Activated CD8-positive, alpha-beta T cell treated with anti-CD3 and anti-CD28 coated beads, Interleukin-2, amount 10 ng/mL, durations not matched to agents 7 days and 5 days (primary cell): ENCODE data around the gene TMEM52. TPM values are rescaled to one million over a fixed set of nuclear protein-coding genes. Genes with fewer than 3 reads are reported as not detected.

Source experiments
- ATAC-seq: fragments of 150-1000 bp; cut with Tn5 transposase; one replicate; pipeline ENCODE4 v1.10.0; 2021; ENCODE audit warnings: moderate library complexity
- CTCF ChIA-PET: fragments of 350-600 bp; sonication (Branson Sonifier 250); formaldehyde crosslinking; loops from one replicate; lab custom pipeline; 2021; ENCODE audit warnings: antibody characterized with exemption; lab: Charles Lee
- POLR2A ChIA-PET: fragments of 350-600 bp; sonication (Branson Sonifier 250); formaldehyde crosslinking; loops from one replicate; lab custom pipeline; 2021; ENCODE audit warnings: antibody characterized with exemption; lab: Charles Lee
- DNase-seq: peaks from one replicate; pipeline ENCODE4 v3.0.0-alpha.2; 2020
- H3K27ac Mint-ChIP-seq: one replicate; pipeline ENCODE4 v1.8.0; 2021; ENCODE audit warnings: mild to moderate bottlenecking, mixed read lengths
- H3K27me3 Mint-ChIP-seq: one replicate; pipeline ENCODE4 v1.8.0; 2021; ENCODE audit warnings: low read depth, mixed read lengths
- H3K36me3 Mint-ChIP-seq: one replicate; pipeline ENCODE4 v1.8.0; 2021; ENCODE audit warnings: low read depth, mixed read lengths
- H3K4me1 Mint-ChIP-seq: one replicate; pipeline ENCODE4 v1.8.0; 2021; ENCODE audit warnings: low read depth, mixed read lengths
- H3K4me3 Mint-ChIP-seq: one replicate; pipeline ENCODE4 v1.8.0; 2021; ENCODE audit warnings: mild to moderate bottlenecking, mixed read lengths
- H3K9me3 Mint-ChIP-seq: one replicate; pipeline ENCODE4 v1.8.0; 2022; ENCODE audit warnings: mixed read lengths; ENCODE audit not compliant: insufficient read depth
- total RNA-seq, 2 experiments: library from RNA; stranded (reverse); gene quantifications; one replicate each; pipeline ENCODE4 v1.2.3, GENCODE V29; 2021

The TMEM52 gene
- total RNA-seq, 2 experiments from 2014 or later, result 0.70 TPM; not detected in 1

GRCh38 chr1:1945782-1946393 lies 26.8 kb upstream of the TMEM52 start:
- H3K4me3 Mint-ChIP-seq, result no peak overlapping the region
- H3K36me3 Mint-ChIP-seq, result no peaks in the 10 kb centered on the region
- H3K4me1 Mint-ChIP-seq, result peaks cover 4% of the 10 kb centered on the region
- DNase-seq (no peak), ATAC-seq (no peak)
- no peaks in the 10 kb centered on the region for H3K9me3 Mint-ChIP-seq
- ChIA-PET CTCF (interaction anchor here (1.3 to 3.0 kb wide), 2 partner anchors 99 kb away, joined by 6 to 21 read pairs; no protein-coding TSS in a partner anchor), POLR2A (no interaction called here)
- H3K27ac Mint-ChIP-seq, result no peak overlapping the region
- peaks cover 3% of the 10 kb centered on the region for H3K27me3 Mint-ChIP-seq

GRCh38 chr1:1943834-1944570 lies 24.9 kb upstream of the TMEM52 start:
- POLR2A ChIA-PET, result interaction anchor here (0.7 kb wide), 1 partner anchor 99 kb away, joined by 3 read pairs; no protein-coding TSS in a partner anchor
- ATAC-seq (peak; percentile 98), DNase-seq (peak; percentile 71)
- Mint-ChIP-seq H3K36me3 (no peaks in the 10 kb centered on the region), H3K27me3 (peaks cover 3% of the 10 kb centered on the region), H3K4me1 (peaks cover 4% of the 10 kb centered on the region), H3K27ac (peak overlapping the region; percentile 60), H3K9me3 (no peaks in the 10 kb centered on the region), H3K4me3 (no peak overlapping the region)
- CTCF ChIA-PET, result interaction anchor here (0.6 to 3.0 kb wide), 3 partner anchors 26 to 105 kb away, joined by 3 to 21 read pairs (median 4); no protein-coding TSS in a partner anchor

GRCh38 chr1:1942753-1943656 lies 23.9 kb upstream of the TMEM52 start:
- POLR2A ChIA-PET, result no interaction called here
- no peaks in the 10 kb centered on the region for H3K9me3 Mint-ChIP-seq
- H3K4me1 Mint-ChIP-seq, result peaks cover 4% of the 10 kb centered on the region
- H3K27me3 Mint-ChIP-seq, result peaks cover 3% of the 10 kb centered on the region
- no peak overlapping the region for H3K27ac Mint-ChIP-seq
- DNase-seq, result no peak
- H3K4me3 Mint-ChIP-seq, result no peak overlapping the region
- CTCF ChIA-PET, result interaction anchor here (0.6 to 3.0 kb wide), 2 partner anchors 27 to 102 kb away, joined by 3 to 21 read pairs; no protein-coding TSS in a partner anchor
- no peak for ATAC-seq
- no peaks in the 10 kb centered on the region for H3K36me3 Mint-ChIP-seq

- ChIA-PET CTCF (no interaction called here), POLR2A (no interaction called here)
- no peak overlapping the region for H3K4me3 Mint-ChIP-seq
- peaks cover 4% of the 10 kb centered on the region for H3K4me1 Mint-ChIP-seq
- DNase-seq (no peak), ATAC-seq (no peak)
- H3K9me3 Mint-ChIP-seq, result no peaks in the 10 kb centered on the region
- no peak overlapping the region for H3K27ac Mint-ChIP-seq
- H3K27me3 Mint-ChIP-seq, result peaks cover 3% of the 10 kb centered on the region
- H3K36me3 Mint-ChIP-seq, result no peaks in the 10 kb centered on the region
These were observed 23.0 kb upstream of the TMEM52 start for GRCh38 chr1:1941868-1942752.

GRCh38 chr1:1941211-1941841 lies 22.2 kb upstream of the TMEM52 start:
- Mint-ChIP-seq H3K4me3 (no peak overlapping the region), H3K27me3 (peaks cover 3% of the 10 kb centered on the region), H3K9me3 (no peaks in the 10 kb centered on the region), H3K36me3 (no peaks in the 10 kb centered on the region), H3K4me1 (peaks cover 4% of the 10 kb centered on the region), H3K27ac (no peak overlapping the region)
- POLR2A ChIA-PET, result no interaction called here
- CTCF ChIA-PET, result no interaction called here
- no peak for ATAC-seq
- no peak for DNase-seq

GRCh38 chr1:1940123-1940425 lies 21.0 kb upstream of the TMEM52 start:
- Mint-ChIP-seq H3K4me3 (no peak overlapping the region), H3K27ac (no peak overlapping the region), H3K27me3 (no peaks in the 10 kb centered on the region), H3K9me3 (no peaks in the 10 kb centered on the region), H3K4me1 (peaks cover 4% of the 10 kb centered on the region), H3K36me3 (no peaks in the 10 kb centered on the region)
- ATAC-seq, result no peak
- DNase-seq, result no peak
- ChIA-PET CTCF (no interaction called here), POLR2A (no interaction called here)

GRCh38 chr1:1939296-1940122 lies 20.4 kb upstream of the TMEM52 start:
- Mint-ChIP-seq H3K4me3 (no peak overlapping the region), H3K4me1 (peaks cover 4% of the 10 kb centered on the region), H3K27ac (no peak overlapping the region), H3K27me3 (no peaks in the 10 kb centered on the region), H3K36me3 (no peaks in the 10 kb centered on the region), H3K9me3 (no peaks in the 10 kb centered on the region)
- DNase-seq (no peak), ATAC-seq (no peak)
- ChIA-PET POLR2A (no interaction called here), CTCF (no interaction called here)

- Mint-ChIP-seq H3K36me3 (no peaks in the 10 kb centered on the region), H3K27me3 (no peaks in the 10 kb centered on the region), H3K9me3 (peaks cover 2% of the 10 kb centered on the region), H3K4me3 (no peak overlapping the region), H3K4me1 (peaks cover 2% of the 10 kb centered on the region), H3K27ac (no peak overlapping the region)
- DNase-seq (no peak), ATAC-seq (no peak)
- CTCF ChIA-PET, result no interaction called here
- POLR2A ChIA-PET, result no interaction called here
These were observed 19.7 kb upstream of the TMEM52 start for GRCh38 chr1:1938613-1939295.

GRCh38 chr1:1938276-1938573 lies 19.1 kb upstream of the TMEM52 start:
- no peak overlapping the region for H3K4me3 Mint-ChIP-seq
- CTCF ChIA-PET, result no interaction called here

More at GRCh38 chr1:1938276-1938573, 19.1 kb upstream of the TMEM52 start:
- no peaks in the 10 kb centered on the region for H3K27me3 Mint-ChIP-seq
- no peak overlapping the region for H3K27ac Mint-ChIP-seq
- no peaks in the 10 kb centered on the region for H3K4me1 Mint-ChIP-seq
- H3K36me3 Mint-ChIP-seq, result no peaks in the 10 kb centered on the region
- no peak for ATAC-seq
- peaks cover 5% of the 10 kb centered on the region for H3K9me3 Mint-ChIP-seq
- POLR2A ChIA-PET, result no interaction called here
- no peak for DNase-seq
